GM23338 (cell line): Measurements from ENCODE around the gene GTSF1L. TPM values are rescaled to one million over a fixed set of nuclear protein-coding genes. Genes with fewer than 3 reads are reported as not detected.

Experiments
- ATAC-seq: fragments of 200-7000 bp; cut with Tn5 transposase; 3 replicates; pipeline ENCODE4 v1.9.1; 2020
- DNase-seq: peaks from one replicate; pipeline ENCODE4 v3.0.0-alpha.2; 2015; ENCODE audit warnings: low spot score
- H2AFZ ChIP-seq: fragments of 200-600 bp; sonication (generic); 2 replicates; pipeline ENCODE4 v1.8.0; 2016; ENCODE audit warnings: antibody characterized with exemption, mild to moderate bottlenecking, moderate library complexity
- H3F3A ChIP-seq: fragments of 200-600 bp; sonication (generic); replicated peaks from 2 replicates; pipeline ENCODE4 v1.8.0; 2017; ENCODE audit warnings: antibody characterized with exemption, mixed run types, low read depth
- H3K27ac ChIP-seq: fragments of 200-600 bp; sonication (generic); 2 replicates; pipeline ENCODE4 v1.6.1; 2016; ENCODE audit warnings: low read depth
- H3K27me3 ChIP-seq: fragments of 200-600 bp; sonication (generic); 2 replicates; pipeline ENCODE4 v1.8.0; 2016; ENCODE audit warnings: mild to moderate bottlenecking, mixed run types, moderate library complexity; ENCODE audit not compliant: insufficient read depth
- H3K36me3 ChIP-seq: fragments of 200-600 bp; sonication (generic); 2 replicates; pipeline ENCODE4 v1.8.0; 2016; ENCODE audit warnings: mild to moderate bottlenecking; ENCODE audit not compliant: insufficient read depth
- H3K4me1 ChIP-seq: fragments of 200-600 bp; sonication (generic); 2 replicates; pipeline ENCODE4 v1.8.0; 2016; ENCODE audit warnings: mild to moderate bottlenecking, moderate library complexity; ENCODE audit not compliant: insufficient read depth
- H3K4me2 ChIP-seq: fragments of 200-600 bp; sonication (generic); 2 replicates; pipeline ENCODE4 v1.7.1; 2017; ENCODE audit warnings: mixed run types
- H3K4me3 ChIP-seq: fragments of 200-600 bp; sonication (generic); 2 replicates; pipeline ENCODE4 v1.6.1; 2016; ENCODE audit warnings: mixed run types
- H3K79me2 ChIP-seq: fragments of 200-600 bp; sonication (generic); replicated peaks from 2 replicates; pipeline ENCODE4 v1.8.0; 2017; ENCODE audit warnings: mild to moderate bottlenecking; ENCODE audit not compliant: insufficient read depth
- H3K9me2 ChIP-seq: fragments of 200-600 bp; sonication (generic); 2 replicates; pipeline ENCODE4 v1.8.0; 2017; ENCODE audit not compliant: insufficient read depth
- H4K20me1 ChIP-seq: fragments of 200-600 bp; sonication (generic); replicated peaks from 2 replicates; pipeline ENCODE4 v1.8.0; 2017; ENCODE audit warnings: mild to moderate bottlenecking; ENCODE audit not compliant: insufficient read depth
- H3K27ac Mint-ChIP-seq: 2 replicates; pipeline ENCODE4 v1.8.0; 2020; ENCODE audit warnings: inconsistent platforms, mild to moderate bottlenecking, moderate library complexity, mixed read lengths
- H3K27me3 Mint-ChIP-seq: 3 replicates; pipeline ENCODE4 v1.8.0; 2022; ENCODE audit warnings: low read depth, mild to moderate bottlenecking, moderate library complexity, mixed read lengths, inconsistent platforms; ENCODE audit not compliant: insufficient read depth, poor library complexity
- H3K36me3 Mint-ChIP-seq: 3 replicates; pipeline ENCODE4 v1.8.0; 2021; ENCODE audit warnings: low read depth, mild to moderate bottlenecking, inconsistent platforms, moderate library complexity, mixed read lengths
- H3K4me1 Mint-ChIP-seq: 3 replicates; pipeline ENCODE4 v1.8.0; 2020; ENCODE audit warnings: mild to moderate bottlenecking, inconsistent platforms, mixed read lengths
- H3K4me3 Mint-ChIP-seq: 3 replicates; pipeline ENCODE4 v1.8.0; 2021; ENCODE audit warnings: moderate library complexity, mild to moderate bottlenecking, inconsistent platforms, mixed read lengths
- H3K9me3 Mint-ChIP-seq: 3 replicates; pipeline ENCODE4 v1.8.0; 2020; ENCODE audit warnings: moderate library complexity, mild to moderate bottlenecking, inconsistent platforms, mixed read lengths
- CTCF ChIP-seq, 2 experiments: fragments of 200-600 bp in 1 of 2; sonication (generic) in 1 of 2; conservative IDR thresholded peaks; 2 replicates each; pipeline versions ENCODE4 v1.5.1 to v1.6.1; 2016 to 2017; ENCODE audit warnings: antibody characterized with exemption in 2 of 2, low read depth in 2 of 2, mild to moderate bottlenecking in 2 of 2, moderate library complexity in 1 of 2
- JUNB ChIP-seq: IDR thresholded peaks from one replicate; pipeline ENCODE4 v1.6.1; 2016; ENCODE audit warnings: antibody characterized with exemption; ENCODE audit not compliant: unreplicated experiment
- NANOG ChIP-seq: IDR thresholded peaks from 2 replicates; pipeline ENCODE4 v1.6.1; 2016; ENCODE audit warnings: antibody characterized with exemption, borderline replicate concordance
- ZNF331 ChIP-seq: fragments of 250-450 bp; sonication (Bioruptor Pico); IDR thresholded peaks from 2 replicates; pipeline ENCODE4 v1.5.0; 2020; ENCODE audit warnings: low read depth, mild to moderate bottlenecking, moderate library complexity
- ZNF462 ChIP-seq: fragments of 250-450 bp; sonication (Bioruptor Pico); IDR thresholded peaks from 2 replicates; pipeline ENCODE4 v1.5.0; 2020; ENCODE audit warnings: mild to moderate bottlenecking, moderate library complexity
- polyA plus RNA-seq: library from polyadenylated mRNA; unstranded; fragments of >200 nt; fragmentation: Nextera tagmentation; extraction: Ambion mirVana; gene quantifications from 2 replicates; pipeline ENCODE4 v1.2.1, GENCODE V29; 2016
- total RNA-seq: library from RNA; depleted of rRNA; stranded (reverse); fragments of >200 nt; shearing (Covaris generic); gene quantifications from 2 replicates; pipeline ENCODE4 v1.2.3, GENCODE V29; 2014
- TF ChIP-seq, protein P1 (sequence below): IDR thresholded peaks from one replicate; pipeline ENCODE4 v1.6.1; 2018; ENCODE audit warnings: antibody characterized with exemption; ENCODE audit not compliant: unreplicated experiment

Gene GTSF1L
- total and polyA plus RNA-seq, 2 experiments from 2014 or later, result not detected

DNA sequence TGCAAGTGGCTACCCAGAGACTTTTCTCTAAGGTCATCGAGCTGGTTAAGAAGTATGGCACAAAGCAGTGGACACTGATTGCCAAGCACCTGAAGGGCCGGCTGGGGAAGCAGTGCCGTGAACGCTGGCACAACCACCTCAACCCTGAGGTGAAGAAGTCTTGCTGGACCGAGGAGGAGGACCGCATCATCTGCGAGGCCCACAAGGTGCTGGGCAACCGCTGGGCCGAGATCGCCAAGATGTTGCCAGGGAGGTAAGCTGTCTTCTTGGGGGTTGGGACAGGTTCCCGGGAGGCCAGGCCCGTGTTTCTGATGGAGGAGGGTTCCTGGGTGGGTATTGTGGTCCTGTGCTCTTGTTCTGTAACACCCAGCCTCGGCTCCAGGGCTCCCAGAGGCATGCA, 40.0 kb downstream of the GTSF1L start (continued):
- TF ChIP-seq, protein P1, sequence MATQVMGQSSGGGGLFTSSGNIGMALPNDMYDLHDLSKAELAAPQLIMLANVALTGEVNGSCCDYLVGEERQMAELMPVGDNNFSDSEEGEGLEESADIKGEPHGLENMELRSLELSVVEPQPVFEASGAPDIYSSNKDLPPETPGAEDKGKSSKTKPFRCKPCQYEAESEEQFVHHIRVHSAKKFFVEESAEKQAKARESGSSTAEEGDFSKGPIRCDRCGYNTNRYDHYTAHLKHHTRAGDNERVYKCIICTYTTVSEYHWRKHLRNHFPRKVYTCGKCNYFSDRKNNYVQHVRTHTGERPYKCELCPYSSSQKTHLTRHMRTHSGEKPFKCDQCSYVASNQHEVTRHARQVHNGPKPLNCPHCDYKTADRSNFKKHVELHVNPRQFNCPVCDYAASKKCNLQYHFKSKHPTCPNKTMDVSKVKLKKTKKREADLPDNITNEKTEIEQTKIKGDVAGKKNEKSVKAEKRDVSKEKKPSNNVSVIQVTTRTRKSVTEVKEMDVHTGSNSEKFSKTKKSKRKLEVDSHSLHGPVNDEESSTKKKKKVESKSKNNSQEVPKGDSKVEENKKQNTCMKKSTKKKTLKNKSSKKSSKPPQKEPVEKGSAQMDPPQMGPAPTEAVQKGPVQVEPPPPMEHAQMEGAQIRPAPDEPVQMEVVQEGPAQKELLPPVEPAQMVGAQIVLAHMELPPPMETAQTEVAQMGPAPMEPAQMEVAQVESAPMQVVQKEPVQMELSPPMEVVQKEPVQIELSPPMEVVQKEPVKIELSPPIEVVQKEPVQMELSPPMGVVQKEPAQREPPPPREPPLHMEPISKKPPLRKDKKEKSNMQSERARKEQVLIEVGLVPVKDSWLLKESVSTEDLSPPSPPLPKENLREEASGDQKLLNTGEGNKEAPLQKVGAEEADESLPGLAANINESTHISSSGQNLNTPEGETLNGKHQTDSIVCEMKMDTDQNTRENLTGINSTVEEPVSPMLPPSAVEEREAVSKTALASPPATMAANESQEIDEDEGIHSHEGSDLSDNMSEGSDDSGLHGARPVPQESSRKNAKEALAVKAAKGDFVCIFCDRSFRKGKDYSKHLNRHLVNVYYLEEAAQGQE, result no peak

DNA sequence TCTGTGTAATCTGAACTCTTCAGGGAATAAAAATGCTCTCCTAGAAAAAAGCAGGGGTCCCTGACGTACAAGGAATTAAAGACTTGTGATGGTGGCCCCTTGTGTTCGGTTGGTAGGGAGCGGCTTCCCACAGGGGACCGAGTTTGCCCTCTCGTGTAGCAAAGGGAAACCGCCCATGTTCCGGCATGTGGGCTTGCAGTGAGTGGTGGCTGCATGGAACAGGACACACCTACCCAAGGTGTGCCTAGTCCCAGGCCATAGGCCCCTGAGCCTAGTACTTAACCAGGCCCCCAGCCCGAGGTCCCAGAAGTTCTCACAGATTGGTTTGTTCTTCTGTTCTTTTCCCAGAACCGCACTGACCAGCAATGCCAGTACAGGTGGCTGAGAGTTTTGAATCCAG, 44.4 kb downstream of the GTSF1L start:
- Mint-ChIP-seq H3K4me3 (no peak overlapping the region), H3K36me3 (peaks cover 54% of the 10 kb centered on the region), H3K27me3 (peaks cover 6% of the 10 kb centered on the region), H3K27ac (no peak overlapping the region), H3K9me3 (no peaks in the 10 kb centered on the region), H3K4me1 (peaks cover 5% of the 10 kb centered on the region; the same call in 1 of the 3 replicates)
- Histone ChIP-seq H2AFZ (no peak overlapping the region), H3F3A (no peaks in the 10 kb centered on the region), H3K4me3 (no peak overlapping the region), H4K20me1 (no peaks in the 10 kb centered on the region; the same call in none of the 2 replicates), H3K9me2 (no peaks in the 10 kb centered on the region), H3K27me3 (no peaks in the 10 kb centered on the region), H3K4me1 (no peaks in the 10 kb centered on the region), H3K4me2 (no peak overlapping the region), H3K27ac (no peak overlapping the region), H3K36me3 (peaks cover 4% of the 10 kb centered on the region), H3K79me2 (peaks cover 33% of the 10 kb centered on the region)
- no peak for DNase-seq
- no peak for ATAC-seq
- TF ChIP-seq ZNF331 (CRISPR knock-in tag) (no peak), JUNB (no peak)

DNA sequence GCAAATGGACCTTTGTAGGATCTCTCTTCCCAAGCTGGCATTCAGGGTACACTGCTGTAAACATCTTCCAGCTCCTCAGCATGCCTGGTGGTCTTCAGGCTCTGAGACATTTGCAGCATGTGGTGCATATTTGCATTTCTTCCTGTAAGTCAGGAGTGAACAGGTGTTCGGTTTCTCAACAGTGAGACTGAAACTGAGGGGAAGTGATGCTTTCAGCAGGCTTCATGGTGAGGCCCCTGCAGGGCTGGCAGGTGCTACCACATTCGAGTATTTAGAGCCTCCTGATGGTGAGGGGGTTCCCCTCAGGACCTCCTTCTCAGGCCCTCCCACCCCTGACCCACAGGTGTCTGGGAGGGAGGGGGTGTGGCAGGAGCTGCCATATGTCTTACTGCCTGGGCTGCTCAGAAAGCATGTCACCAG, 44.8 kb downstream of the GTSF1L start:
- Histone ChIP-seq H3F3A (no peaks in the 10 kb centered on the region), H4K20me1 (peaks cover 3% of the 10 kb centered on the region), H3K27me3 (no peaks in the 10 kb centered on the region), H3K4me3 (no peak overlapping the region), H3K4me1 (no peaks in the 10 kb centered on the region), H3K27ac (no peak overlapping the region), H3K4me2 (no peak overlapping the region), H2AFZ (no peak overlapping the region), H3K79me2 (peaks cover 38% of the 10 kb centered on the region), H3K36me3 (peaks cover 3% of the 10 kb centered on the region), H3K9me2 (no peaks in the 10 kb centered on the region)
- Mint-ChIP-seq H3K36me3 (peaks cover 54% of the 10 kb centered on the region), H3K4me3 (no peak overlapping the region), H3K9me3 (peaks cover 3% of the 10 kb centered on the region; the same call in 1 of the 3 replicates), H3K4me1 (peaks cover 9% of the 10 kb centered on the region; the same call in 2 of the 3 replicates), H3K27ac (no peak overlapping the region), H3K27me3 (peaks cover 7% of the 10 kb centered on the region)
- no peak for DNase-seq
- ATAC-seq, result no peak
- TF ChIP-seq NANOG (no peak), CTCF (conservative IDR thresholded peaks at IDR 0.05; ENCODE audit: low read depth in 2 of 2) (no peak), ZNF462 (CRISPR knock-in tag) (no peak), JUNB (no peak)
